Measurements from ENCODE around the gene FHOD3. TPM values are rescaled to one million over a fixed set of nuclear protein-coding genes. Genes with fewer than 3 reads are reported as not detected.
"Not testable (repeated sequence)": the region's sequence is repeated elsewhere in the genome, so short reads cannot be mapped to it uniquely, and the experiment has no call there.

The FHOD3 gene
- total and polyA plus RNA-seq, 7 donors, result 5.4 to 98.2 (median 20.2) TPM

- H3K27ac ChIP-seq, result no peak overlapping the region
Measured at GRCh38 chr18:36545821-36546427, 248.4 kb downstream of the FHOD3 start.

DNA sequence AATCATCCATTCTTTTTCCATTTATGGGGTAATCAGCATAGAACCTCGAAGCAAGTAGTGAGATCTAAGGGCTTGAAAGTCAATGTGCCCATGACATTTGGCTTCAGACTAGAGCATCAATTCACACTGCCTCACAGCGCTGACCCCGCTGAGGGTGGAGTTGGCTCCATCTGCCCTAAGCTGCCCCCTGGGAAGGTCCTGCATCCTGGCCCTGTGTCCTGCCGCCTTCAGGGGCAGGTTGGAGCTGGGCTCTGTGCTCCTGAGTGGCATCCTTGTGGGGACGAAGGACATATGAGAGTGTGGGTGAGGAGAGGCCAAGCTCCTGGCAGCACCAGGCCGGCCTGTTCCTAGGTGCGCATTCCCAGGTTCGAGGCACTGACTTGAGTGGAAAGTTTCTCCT, 249.4 kb downstream of the FHOD3 start:
- ATAC-seq (no peak), DNase-seq (no peak)
- Histone ChIP-seq H3K36me3 (ENCODE audit: insufficient read depth in 1 of 2, low read depth in 1 of 2) (no peaks in the 10 kb centered on the region), H3K9me3 (no peaks in the 10 kb centered on the region), H3K27me3 (ENCODE audit: insufficient read depth in 3 of 3, low read length in 2 of 3) (no peaks in the 10 kb centered on the region), H3K4me1 (peaks cover 4% of the 10 kb centered on the region), H3K4me3 (no peak overlapping the region), H3K27ac (no peak overlapping the region)
- intact Hi-C loops (cut with DNase I), result no loop called here
- WGBS, 3 donors, result 76 to 85% (median 81%) methylated on average over 8 of the region's 8 CpGs
- no peak for TF ChIP-seq CTCF (IDR thresholded peaks at IDR 0.05)

More at GRCh38 chr18:36545821-36546427, 248.4 kb downstream of the FHOD3 start:
- no peak for TF ChIP-seq CTCF (IDR thresholded peaks at IDR 0.05)
- Histone ChIP-seq H3K4me3 (no peak overlapping the region), H3K4me1 (peaks cover 4% of the 10 kb centered on the region), H3K36me3 (ENCODE audit: insufficient read depth in 1 of 2, low read depth in 1 of 2) (no peaks in the 10 kb centered on the region), H3K27me3 (ENCODE audit: insufficient read depth in 3 of 3, low read length in 2 of 3) (no peaks in the 10 kb centered on the region), H3K9me3 (no peaks in the 10 kb centered on the region)
- DNase-seq (no peak), ATAC-seq (peak in 3 of 4 donors; percentile 38 to 76 (median 68))
- intact Hi-C loops (cut with DNase I), result no loop called here
- 40 to 61% (median 42%) methylated on average over 6 of the region's 6 CpGs for WGBS, 3 donors

- TF ChIP-seq CTCF (IDR thresholded peaks at IDR 0.05), result no peak
- 91 to 93% (median 92%) methylated on average over 11 of the region's 11 CpGs for WGBS, 3 donors
- no peak overlapping the region for H3K27ac ChIP-seq
- no peaks in the 10 kb centered on the region for H3K9me3 ChIP-seq
- no peaks in the 10 kb centered on the region for H3K27me3 ChIP-seq (ENCODE audit: insufficient read depth in 3 of 3, low read length in 2 of 3)
- ATAC-seq (no peak), DNase-seq (no peak)
- no peaks in the 10 kb centered on the region for H3K36me3 ChIP-seq (ENCODE audit: insufficient read depth in 1 of 2, low read depth in 1 of 2)
- peaks cover 4% of the 10 kb centered on the region for H3K4me1 ChIP-seq
- H3K4me3 ChIP-seq, result no peak overlapping the region
- intact Hi-C loops (cut with DNase I), result no loop called here
Measured at GRCh38 chr18:36547544-36547943, 250.0 kb downstream of the FHOD3 start.

DNA sequence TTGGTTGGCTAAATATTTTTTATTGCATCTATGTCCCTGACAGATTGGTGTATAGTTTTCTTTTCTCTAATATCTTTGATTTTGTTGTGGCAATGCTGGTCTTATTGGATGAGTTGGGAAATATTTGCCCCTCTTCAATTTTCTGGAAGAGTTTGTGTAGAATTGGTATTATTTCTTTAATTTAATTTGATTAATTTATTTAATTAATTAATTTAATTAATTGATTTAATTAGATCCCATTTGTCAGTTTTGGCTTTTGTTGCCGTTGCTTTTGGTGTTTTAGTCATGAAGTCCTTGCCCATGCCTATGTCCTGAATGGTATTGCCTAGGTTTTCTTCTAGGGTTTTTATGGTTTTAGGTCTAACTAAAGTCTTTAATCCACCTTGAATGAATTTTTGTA, 253.8 kb downstream of the FHOD3 start:
- H3K4me1 ChIP-seq; H3K27ac ChIP-seq; ATAC-seq; DNase-seq; H3K9me3 ChIP-seq; H3K4me3 ChIP-seq; H3K36me3 ChIP-seq (ENCODE audit: insufficient read depth in 1 of 2, low read depth in 1 of 2); H3K27me3 ChIP-seq (ENCODE audit: insufficient read depth in 3 of 3, low read length in 2 of 3); intact Hi-C loops (cut with DNase I): not testable (repeated sequence)
- 87 to 95% (median 95%) methylated on average over 1 of the region's 1 CpG for WGBS, 3 donors

DNA sequence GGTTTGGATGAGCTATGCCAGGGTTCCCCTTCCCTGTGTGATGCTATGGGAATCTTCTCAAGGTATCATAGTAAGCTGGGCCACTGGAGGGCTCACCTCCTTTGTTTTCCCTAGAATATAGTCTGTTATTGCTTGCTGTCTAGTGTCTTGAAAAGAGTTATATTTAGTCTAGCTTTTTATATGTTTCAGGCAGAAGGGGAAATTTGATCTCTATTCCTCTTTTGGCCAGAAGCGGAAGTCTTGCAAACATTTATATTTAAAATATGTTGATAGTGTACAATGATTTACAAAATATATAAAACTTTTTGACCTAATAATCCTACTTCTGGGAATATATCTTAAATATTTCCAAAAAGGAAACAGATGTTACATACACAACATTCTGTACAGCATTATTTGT, 260.7 kb downstream of the FHOD3 start:
- no peak for TF ChIP-seq CTCF (IDR thresholded peaks at IDR 0.05)
- Histone ChIP-seq H3K27me3 (ENCODE audit: insufficient read depth in 3 of 3, low read length in 2 of 3) (no peaks in the 10 kb centered on the region), H3K4me3 (no peak overlapping the region), H3K9me3 (no peaks in the 10 kb centered on the region), H3K4me1 (peaks cover 25% of the 10 kb centered on the region), H3K36me3 (ENCODE audit: insufficient read depth in 1 of 2, low read depth in 1 of 2) (no peaks in the 10 kb centered on the region), H3K27ac (no peak overlapping the region)
- ATAC-seq, result no peak
- 26 to 68% (median 47%) methylated on average over 1 of the region's 1 CpG for WGBS, 3 donors
- intact Hi-C loops (cut with DNase I), result no loop called here
- DNase-seq, result no peak
